GM19193 (cell line): ENCODE measurements around the gene STAG3.

Source experiments
- POLR2A ChIP-seq: IDR thresholded peaks from 4 replicates; pipeline ENCODE4 v1.6.1; 2011; ENCODE audit not compliant: insufficient read depth, insufficient read length; ENCODE audit errors: extremely low read depth

STAG3 gene

GRCh38 chr7:100152937-100153666, 24.6 kb upstream of the STAG3 start:
- no peak for TF ChIP-seq POLR2A

GRCh38 chr7:100153708-100154535, 23.8 kb upstream of the STAG3 start:
- TF ChIP-seq POLR2A = no peak

GRCh38 chr7:100154651-100155491, 22.8 kb upstream of the STAG3 start:
- no peak for TF ChIP-seq POLR2A

- TF ChIP-seq POLR2A = no peak
Observed at GRCh38 chr7:100155553-100156317, 22.0 kb upstream of the STAG3 start.

GRCh38 chr7:100156331-100157068, 21.2 kb upstream of the STAG3 start:
- no peak for TF ChIP-seq POLR2A

GRCh38 chr7:100157069-100157333, 20.7 kb upstream of the STAG3 start:
- no peak for TF ChIP-seq POLR2A

- no peak for TF ChIP-seq POLR2A
Observed at GRCh38 chr7:100157334-100158228, 20.1 kb upstream of the STAG3 start.

GRCh38 chr7:100158229-100159098, 19.3 kb upstream of the STAG3 start, which contains the start of gene TRAPPC14:
TSS of gene TRAPPC14 (minus strand) at chr7:100158723. CDS start at chr7:100158499, 224 bp downstream.
- TF ChIP-seq POLR2A = peak; percentile 79

GRCh38 chr7:100159099-100159623, 18.6 kb upstream of the STAG3 start:
- no peak for TF ChIP-seq POLR2A

- no peak for TF ChIP-seq POLR2A
Observed at GRCh38 chr7:100160067-100160466, 17.7 kb upstream of the STAG3 start.

GRCh38 chr7:100163006-100163531, 14.6 kb upstream of the STAG3 start:
- TF ChIP-seq POLR2A = no peak
